Panc1 (cell line): Measurements from ENCODE around the gene BCL2.

ENCODE experiments used
- CTCF ChIP-seq: fragments of 450-650 bp; IDR thresholded peaks from 2 replicates; pipeline ENCODE4 v1.5.1; 2017; ENCODE audit warnings: mild to moderate bottlenecking
- POLR2AphosphoS5 ChIP-seq: IDR thresholded peaks from 2 replicates; pipeline ENCODE4 v1.6.1; 2012; ENCODE audit warnings: mild to moderate bottlenecking, low read depth, low read length, moderate library complexity
- REST ChIP-seq, 2 experiments: IDR thresholded peaks; 2 replicates each; pipeline ENCODE4 v1.6.1; 2011 to 2012; ENCODE audit warnings: low read depth in 2 of 2, control low read depth in 1 of 2, low read length in 1 of 2, mild to moderate bottlenecking in 1 of 2, moderate library complexity in 1 of 2; ENCODE audit not compliant: insufficient read depth in 1 of 2
- SIN3A ChIP-seq: IDR thresholded peaks from 2 replicates; pipeline ENCODE4 v1.6.1; 2012; ENCODE audit warnings: low read depth, mild to moderate bottlenecking, low read length, moderate library complexity, borderline replicate concordance; ENCODE audit not compliant: insufficient read depth
- TCF7L2 ChIP-seq: IDR thresholded peaks from 2 replicates; pipeline ENCODE4 v1.6.1; 2011; ENCODE audit warnings: mild to moderate bottlenecking, low read depth, low read length, inconsistent platforms

- no peak for TF ChIP-seq TCF7L2
- no peak for TF ChIP-seq CTCF
- no peak for TF ChIP-seq POLR2AphosphoS5
- no peak for TF ChIP-seq REST (IDR thresholded peaks at IDR 0.05; ENCODE audit: insufficient read depth in 1 of 2, low read depth in 2 of 2, low read length in 1 of 2)
- no peak for TF ChIP-seq SIN3A
These were observed 129.8 kb downstream of the BCL2 start for GRCh38 chr18:63189817-63190216.
